ENCODE measurements around the gene GRAMD1B.
"Not testable (repeated sequence)": the region's sequence is repeated elsewhere in the genome, so short reads cannot be mapped to it uniquely, and the experiment has no call there.

Gene GRAMD1B

GRCh38 chr11:123460012-123460700 lies 30.1 kb downstream of the GRAMD1B start:
- no peak for TF ChIP-seq CTCF (IDR thresholded peaks at IDR 0.05; ENCODE audit: low read length, missing control alignments)
- H3K4me3 ChIP-seq (replicated peaks; ENCODE audit: low read depth, low read length) = no peak overlapping the region
- DNase-seq (ENCODE audit: low read depth) = no peak

GRCh38 chr11:123461164-123461563 lies 31.1 kb downstream of the GRAMD1B start:
- no peak for DNase-seq (ENCODE audit: low read depth)
- TF ChIP-seq CTCF (IDR thresholded peaks at IDR 0.05; ENCODE audit: low read length, missing control alignments) = no peak
- H3K4me3 ChIP-seq (replicated peaks; ENCODE audit: low read depth, low read length) = no peak overlapping the region

GRCh38 chr11:123465667-123466066 lies 35.6 kb downstream of the GRAMD1B start:
- DNase-seq (ENCODE audit: low read depth); H3K4me3 ChIP-seq (replicated peaks; ENCODE audit: low read depth, low read length): not testable (repeated sequence)

- H3K4me3 ChIP-seq (replicated peaks; ENCODE audit: low read depth, low read length); DNase-seq (ENCODE audit: low read depth): not testable (repeated sequence)
Observed at GRCh38 chr11:123466172-123466571, 36.1 kb downstream of the GRAMD1B start.

GRCh38 chr11:123469089-123469488 lies 39.0 kb downstream of the GRAMD1B start:
- DNase-seq (ENCODE audit: low read depth) = peak; percentile 93
- H3K4me3 ChIP-seq (replicated peaks; ENCODE audit: low read depth, low read length) = peak overlapping the region; percentile 41
- TF ChIP-seq CTCF (IDR thresholded peaks at IDR 0.05; ENCODE audit: low read length, missing control alignments) = no peak

GRCh38 chr11:123469586-123469985 lies 39.5 kb downstream of the GRAMD1B start:
- no peak for TF ChIP-seq CTCF (IDR thresholded peaks at IDR 0.05; ENCODE audit: low read length, missing control alignments)
- peak overlapping the region; percentile 41 for H3K4me3 ChIP-seq (replicated peaks; ENCODE audit: low read depth, low read length)
- DNase-seq (ENCODE audit: low read depth) = no peak

- peak overlapping the region; percentile 41 for H3K4me3 ChIP-seq (replicated peaks; ENCODE audit: low read depth, low read length)
- DNase-seq (ENCODE audit: low read depth) = no peak
- TF ChIP-seq CTCF (IDR thresholded peaks at IDR 0.05; ENCODE audit: low read length, missing control alignments) = no peak
Observed at GRCh38 chr11:123470842-123471241, 40.8 kb downstream of the GRAMD1B start.

GRCh38 chr11:123472236-123472935 lies 42.3 kb downstream of the GRAMD1B start:
- no peak for DNase-seq (ENCODE audit: low read depth)
- no peak overlapping the region for H3K4me3 ChIP-seq (replicated peaks; ENCODE audit: low read depth, low read length)
- no peak for TF ChIP-seq CTCF (IDR thresholded peaks at IDR 0.05; ENCODE audit: low read length, missing control alignments)
